C4-2B (cell line): ENCODE data around the gene ST7.

ENCODE experiments used
- CTCF ChIP-seq: fragments of 450-650 bp; conservative IDR thresholded peaks from 2 replicates; pipeline ENCODE4 v1.5.1; 2017; ENCODE audit warnings: mild to moderate bottlenecking
- ZFX ChIP-seq: fragments of 450-650 bp; IDR thresholded peaks from 2 replicates; pipeline ENCODE4 v1.6.1; 2017

DNA sequence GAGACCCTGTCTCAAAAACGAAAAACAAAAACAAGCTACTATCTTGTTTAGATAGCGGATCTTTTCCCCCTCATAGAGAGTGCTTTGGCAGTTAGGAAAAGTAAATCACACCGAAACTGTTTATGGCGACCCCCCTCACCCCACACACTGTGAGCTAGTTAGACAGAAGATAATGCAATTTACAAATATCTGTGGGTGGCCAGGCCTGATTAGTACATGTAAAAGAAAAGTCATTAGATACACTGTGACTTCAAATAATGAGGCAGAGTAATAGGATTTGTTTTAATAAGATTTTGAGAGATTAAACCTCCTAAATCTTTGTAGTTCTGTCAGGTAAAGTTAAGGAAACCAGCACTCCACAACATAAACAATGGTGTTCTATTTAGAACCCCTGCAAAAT, 121.1 kb downstream of the ST7 start:
- no peak for TF ChIP-seq CTCF
- no peak for TF ChIP-seq ZFX
